ENCODE measurements around the gene KRTAP10-9.
"Not testable (repeated sequence)": the region's sequence is repeated elsewhere in the genome, so short reads cannot be mapped to it uniquely, and the experiment has no call there.

KRTAP10-9 gene

DNA sequence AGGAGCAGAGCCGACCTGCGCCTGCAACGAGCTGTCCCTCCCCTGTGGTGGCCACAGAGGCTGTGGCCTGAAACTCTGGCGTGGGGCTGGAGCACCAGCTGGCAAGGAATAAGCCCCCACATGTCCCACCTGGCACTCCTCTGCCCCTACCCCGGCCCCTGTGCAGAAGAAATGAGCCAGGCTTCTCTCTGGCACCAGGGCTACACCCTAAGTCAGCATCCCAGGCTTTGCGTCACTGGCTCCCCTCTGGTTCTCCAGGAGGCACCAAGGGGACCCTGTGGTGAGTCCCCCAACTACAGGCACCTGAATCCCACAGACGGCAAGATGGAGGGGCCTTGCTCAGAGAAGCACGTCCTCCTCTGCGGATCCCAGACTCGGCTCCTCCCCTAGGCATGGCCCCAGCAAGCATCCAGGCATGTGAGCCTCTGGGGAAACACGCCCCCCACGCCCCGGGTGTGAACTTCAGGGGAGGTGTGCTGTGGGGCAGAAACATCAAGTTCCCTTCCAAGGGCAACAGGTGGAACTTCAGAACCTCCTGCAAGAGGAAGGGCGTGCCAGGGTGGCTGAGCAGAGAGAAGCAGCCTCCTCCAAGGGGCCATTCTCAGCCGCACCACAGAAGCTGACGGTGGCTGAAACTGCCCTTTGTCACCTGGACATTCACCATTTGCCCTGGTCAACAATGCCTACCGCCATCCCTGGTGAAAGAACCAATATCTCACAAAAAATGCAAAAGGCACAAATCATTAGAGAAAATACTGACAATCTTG is 23.6 kb upstream of the KRTAP10-9 start:
- DNase-seq = no peak
- no peak for TF ChIP-seq GATA1 (IDR thresholded peaks at IDR 0.05; ENCODE audit: low read depth, low read length)
- TF ChIP-seq POLR2A (IDR thresholded peaks at IDR 0.05; ENCODE audit: low read length) = no peak

DNA sequence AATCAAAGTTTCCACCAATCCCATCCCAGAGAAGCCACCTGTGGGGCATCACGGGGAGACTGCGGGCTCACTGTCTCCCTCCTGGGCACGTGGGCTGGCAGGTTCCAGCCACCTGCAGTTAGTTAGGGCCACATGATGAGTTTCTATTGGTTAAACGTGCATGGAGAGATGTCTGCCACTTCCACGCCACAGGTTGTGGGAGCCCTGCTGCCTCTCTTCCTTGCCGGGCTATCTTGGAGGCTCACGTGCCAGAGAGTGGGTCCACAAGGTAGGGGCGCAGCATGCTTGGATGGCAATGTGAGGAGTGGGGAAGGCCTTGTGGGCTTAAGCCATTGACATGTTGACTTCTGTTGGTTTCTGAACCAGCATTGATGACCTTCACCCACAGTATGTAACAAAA is 23.0 kb upstream of the KRTAP10-9 start:
- no peak for DNase-seq
- no peak for TF ChIP-seq POLR2A (IDR thresholded peaks at IDR 0.05; ENCODE audit: low read length)
- no peak for TF ChIP-seq GATA1 (IDR thresholded peaks at IDR 0.05; ENCODE audit: low read depth, low read length)

DNA sequence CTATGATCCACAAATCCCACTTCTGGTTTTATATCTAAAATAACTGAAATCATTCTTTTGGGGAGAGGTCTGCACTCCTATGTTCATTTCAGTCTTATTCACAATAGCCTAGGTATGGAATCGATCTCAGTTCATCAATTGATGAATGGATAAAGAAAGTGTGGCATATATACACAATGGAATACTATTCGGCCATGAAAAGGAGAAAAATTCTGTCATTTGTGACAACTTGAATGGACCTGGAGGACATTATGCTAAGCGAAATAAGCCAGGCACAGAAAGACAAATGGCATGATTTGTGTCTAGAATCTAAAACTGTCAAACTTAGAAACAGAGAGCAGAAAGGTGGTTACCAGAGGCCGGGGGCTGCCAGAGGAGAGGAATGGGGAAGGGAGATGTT is 20.4 kb upstream of the KRTAP10-9 start:
- TF ChIP-seq GATA1 (IDR thresholded peaks at IDR 0.05; ENCODE audit: low read depth, low read length) (no peak), POLR2A (IDR thresholded peaks at IDR 0.05; ENCODE audit: low read length) (no peak)
- no peak for DNase-seq

DNA sequence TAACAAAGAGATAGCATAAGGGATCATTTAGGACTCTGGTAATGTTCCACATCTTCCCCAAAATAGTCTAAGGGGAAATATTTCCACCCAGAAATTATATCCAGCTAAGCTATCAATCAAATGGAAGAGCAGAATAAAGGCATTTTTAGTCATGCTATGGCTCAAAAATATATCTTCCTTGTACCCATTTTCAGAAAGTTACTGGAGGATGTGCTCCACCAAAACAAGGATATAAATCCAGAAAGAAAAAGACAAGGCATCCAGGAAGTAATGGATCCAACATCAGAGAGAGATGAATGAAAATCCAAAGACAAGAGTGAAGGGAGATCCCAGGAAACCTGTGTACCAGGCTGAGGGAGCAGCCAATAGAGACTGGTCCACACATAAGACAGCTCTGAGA is 17.7 kb upstream of the KRTAP10-9 start:
- no peak for TF ChIP-seq POLR2A (IDR thresholded peaks at IDR 0.05; ENCODE audit: low read length)
- TF ChIP-seq GATA1 (IDR thresholded peaks at IDR 0.05; ENCODE audit: low read depth, low read length) = no peak

DNA sequence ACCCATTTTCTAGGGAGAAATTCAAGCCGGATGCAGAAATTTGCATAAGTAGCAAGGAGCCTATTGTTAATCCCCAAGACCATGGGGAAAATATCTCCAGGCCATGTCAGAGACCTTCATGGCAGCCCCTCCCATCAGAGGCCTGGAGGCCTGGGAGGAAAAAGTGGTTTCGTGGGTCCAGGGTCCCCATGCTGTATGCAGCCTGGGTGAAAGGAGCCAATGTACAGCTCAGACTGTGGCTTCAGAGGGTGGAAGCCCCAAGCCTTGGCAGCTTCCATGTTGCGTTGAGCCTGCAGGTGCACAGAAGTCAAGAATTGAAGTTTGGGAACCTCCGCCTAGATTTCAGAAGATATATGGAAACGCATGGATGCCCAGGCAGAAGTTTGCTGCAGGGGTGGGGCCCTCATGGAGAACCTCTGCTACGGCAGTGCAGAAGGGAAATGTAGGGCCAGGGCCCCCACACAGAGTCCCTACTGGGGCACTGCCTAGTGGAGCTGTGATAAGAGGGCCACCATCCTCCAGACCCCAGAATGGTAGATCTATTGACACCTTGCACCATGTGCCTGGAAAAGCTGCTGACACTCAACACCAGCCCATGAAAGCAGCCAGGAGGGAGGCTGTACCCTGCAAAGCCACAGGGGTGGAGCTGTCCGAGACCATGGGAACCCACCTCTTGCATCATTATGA is 16.6 kb upstream of the KRTAP10-9 start:
- not testable (repeated sequence) for DNase-seq

More for the DNA sequence above, 17.7 kb upstream of the KRTAP10-9 start:
- DNase-seq = no peak

DNA sequence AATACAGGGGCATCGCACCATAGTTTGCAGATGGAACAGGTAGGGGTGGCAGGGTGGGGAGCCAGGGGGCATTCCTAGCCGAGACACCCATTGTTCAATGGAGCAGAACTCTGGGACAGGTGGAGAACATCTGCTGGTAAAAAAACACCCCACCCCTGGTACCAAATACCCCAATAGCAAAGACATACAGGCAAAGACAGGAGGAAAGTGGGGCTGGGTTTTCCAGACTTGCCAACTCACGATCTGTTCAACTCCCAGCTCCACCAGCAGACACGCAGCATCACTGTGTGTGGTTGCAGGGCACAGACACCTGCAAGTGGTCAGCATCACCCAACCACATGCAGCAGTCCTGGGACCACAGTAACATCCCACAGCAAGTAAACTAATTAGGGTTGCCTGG is 15.3 kb upstream of the KRTAP10-9 start:
- DNase-seq = no peak
- TF ChIP-seq GATA1 (IDR thresholded peaks at IDR 0.05; ENCODE audit: low read depth, low read length) = no peak
- no peak for TF ChIP-seq POLR2A (IDR thresholded peaks at IDR 0.05; ENCODE audit: low read length)

DNA sequence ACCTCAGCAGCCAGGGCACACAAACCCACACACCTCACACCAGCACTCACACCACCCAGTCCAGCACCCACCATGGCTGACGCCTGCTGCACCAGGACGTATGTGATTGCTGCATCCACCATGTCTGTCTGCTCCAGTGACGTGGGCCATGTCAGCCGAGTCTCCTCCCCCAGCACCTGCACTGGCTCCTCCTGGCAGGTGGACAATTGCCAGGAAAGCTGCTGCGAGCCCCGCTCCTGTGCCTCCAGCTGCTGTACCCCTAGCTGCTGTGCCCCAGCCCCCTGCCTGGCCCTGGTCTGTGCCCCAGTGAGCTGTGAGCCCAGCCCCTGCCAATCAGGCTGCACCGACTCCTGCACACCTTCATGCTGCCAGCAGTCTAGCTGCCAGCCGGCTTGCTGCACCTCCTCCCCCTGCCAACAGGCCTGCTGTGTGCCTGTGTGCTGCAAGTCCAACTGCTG is 14.8 kb upstream of the KRTAP10-9 start, which contains the start of gene KRTAP10-8:
KRTAP10-8 (plus strand) TSS at position 51 of the 458 bp plus-strand sequence; CDS start at position 73, 22 bp downstream.
- DNase-seq = no peak
- no peak for TF ChIP-seq POLR2A (IDR thresholded peaks at IDR 0.05; ENCODE audit: low read length)
- TF ChIP-seq GATA1 (IDR thresholded peaks at IDR 0.05; ENCODE audit: low read depth, low read length) = no peak

DNA sequence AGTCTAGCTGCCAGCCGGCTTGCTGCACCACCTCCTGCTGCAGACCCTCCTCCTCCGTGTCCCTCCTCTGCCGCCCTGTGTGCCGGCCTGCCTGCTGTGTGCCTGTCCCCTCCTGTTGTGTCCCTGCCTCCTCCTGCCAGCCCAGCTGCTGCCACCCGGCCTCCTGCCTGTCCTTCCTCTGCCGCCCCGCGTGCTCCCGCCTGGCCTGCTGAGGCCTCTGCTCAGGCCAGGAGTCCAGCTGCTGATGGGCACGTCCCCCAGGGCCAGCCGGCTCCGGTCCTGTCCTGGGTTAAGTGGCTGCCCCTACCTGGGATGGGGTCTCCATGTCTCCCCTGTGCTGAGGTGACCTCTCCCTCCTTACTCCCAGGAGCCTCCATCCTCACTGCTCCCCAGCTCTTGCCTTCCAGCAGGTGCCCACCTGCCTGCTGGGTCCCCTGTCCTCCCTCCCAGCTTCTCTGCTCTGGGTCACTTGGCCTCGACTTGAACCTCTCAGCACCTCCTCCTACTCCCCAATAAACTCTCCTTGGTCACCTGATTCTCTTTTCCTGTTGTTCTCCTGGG is 14.1 kb upstream of the KRTAP10-9 start:
- DNase-seq = no peak

DNA sequence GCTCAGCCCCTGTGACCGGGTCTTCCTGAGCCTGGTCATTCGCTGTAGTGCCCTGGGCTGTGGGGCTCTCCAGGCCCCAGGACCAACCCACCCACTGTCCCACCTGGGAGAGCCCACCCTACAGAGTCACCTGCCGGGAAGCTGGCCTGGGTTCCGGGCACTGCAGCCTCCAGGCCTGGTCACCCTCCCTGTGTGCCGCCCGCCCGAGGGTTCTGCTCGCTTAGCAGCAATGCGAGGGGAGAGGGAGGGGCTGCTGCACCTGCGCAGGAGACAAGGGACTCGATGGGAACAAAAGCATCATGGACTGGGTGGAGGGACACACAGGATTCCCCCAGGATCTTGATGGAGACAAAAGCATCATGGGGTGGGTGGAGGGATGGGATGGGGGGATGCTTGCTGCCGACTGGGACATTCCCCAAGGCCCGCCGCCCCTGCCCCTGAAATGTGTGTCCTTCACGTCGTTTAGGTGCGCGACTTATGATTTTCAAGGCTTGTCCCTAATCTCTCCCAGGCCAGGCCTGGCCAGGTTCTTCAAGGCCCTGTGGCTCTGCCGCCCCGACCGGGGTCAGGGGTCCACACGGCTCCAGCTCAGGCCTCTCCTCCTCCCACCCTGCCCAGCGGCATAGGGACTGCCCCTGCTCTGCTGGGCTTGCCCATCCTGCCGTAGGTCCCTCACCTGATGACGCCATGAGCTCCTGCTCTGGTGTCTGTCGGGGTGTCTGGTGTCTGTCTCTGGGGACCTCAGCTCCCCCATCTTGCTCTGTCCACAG is 13.3 kb upstream of the KRTAP10-9 start:
- DNase-seq = no peak
- TF ChIP-seq GATA1 (IDR thresholded peaks at IDR 0.05; ENCODE audit: low read depth, low read length) (no peak), POLR2A (IDR thresholded peaks at IDR 0.05; ENCODE audit: low read length) (no peak)

More for the DNA sequence above, 14.1 kb upstream of the KRTAP10-9 start:
- TF ChIP-seq POLR2A (IDR thresholded peaks at IDR 0.05; ENCODE audit: low read length) (no peak), GATA1 (IDR thresholded peaks at IDR 0.05; ENCODE audit: low read depth, low read length) (no peak)

DNA sequence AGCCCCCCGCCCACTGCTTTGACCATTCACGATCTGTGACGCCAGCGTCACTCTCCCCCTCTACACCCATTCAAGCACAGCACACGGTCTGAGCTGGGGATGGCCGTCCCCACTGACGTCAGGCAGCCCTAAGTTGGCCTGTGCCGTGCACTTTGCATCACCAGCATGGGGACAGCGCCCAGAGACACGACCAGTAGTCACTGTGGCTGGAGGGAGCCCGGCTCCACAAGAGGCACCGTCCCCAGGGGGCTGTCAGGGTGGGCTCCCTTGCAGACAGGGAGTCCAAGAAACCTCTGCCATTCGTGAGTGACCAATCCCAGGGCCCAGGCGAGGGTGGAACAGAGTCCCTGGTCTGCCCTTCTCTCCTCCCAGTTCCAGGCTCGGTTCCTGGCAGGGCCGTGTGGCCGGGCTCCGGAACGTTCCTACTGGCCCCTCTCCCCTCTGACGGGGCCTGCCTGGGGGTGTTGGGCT is 12.7 kb upstream of the KRTAP10-9 start:
- TF ChIP-seq GATA1 (IDR thresholded peaks at IDR 0.05; ENCODE audit: low read depth, low read length) (no peak), POLR2A (IDR thresholded peaks at IDR 0.05; ENCODE audit: low read length) (no peak)
- DNase-seq = no peak

DNA sequence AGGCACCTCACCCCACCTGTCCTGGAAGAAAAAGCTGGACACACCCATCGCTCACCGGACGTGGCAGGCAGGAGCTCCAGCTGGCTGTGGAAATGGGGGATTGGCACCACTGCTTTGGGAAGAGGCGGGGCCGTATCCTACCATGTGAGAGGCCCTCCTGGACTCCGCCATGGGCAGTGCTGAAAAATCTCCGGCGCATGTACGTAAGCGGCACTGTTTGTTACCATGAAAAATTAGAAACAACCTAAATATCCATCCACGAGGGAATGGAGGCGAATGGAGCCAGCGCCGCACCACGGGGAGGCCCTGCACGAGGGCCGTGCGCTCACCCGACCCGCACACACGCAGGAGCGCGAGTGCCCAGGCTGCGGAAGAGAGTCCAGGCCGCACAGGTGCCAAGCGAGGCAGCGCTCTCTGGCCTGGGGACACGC is 11.9 kb upstream of the KRTAP10-9 start:
- TF ChIP-seq POLR2A (IDR thresholded peaks at IDR 0.05; ENCODE audit: low read length) = no peak
- no peak for TF ChIP-seq GATA1 (IDR thresholded peaks at IDR 0.05; ENCODE audit: low read depth, low read length)
- DNase-seq = no peak

DNA sequence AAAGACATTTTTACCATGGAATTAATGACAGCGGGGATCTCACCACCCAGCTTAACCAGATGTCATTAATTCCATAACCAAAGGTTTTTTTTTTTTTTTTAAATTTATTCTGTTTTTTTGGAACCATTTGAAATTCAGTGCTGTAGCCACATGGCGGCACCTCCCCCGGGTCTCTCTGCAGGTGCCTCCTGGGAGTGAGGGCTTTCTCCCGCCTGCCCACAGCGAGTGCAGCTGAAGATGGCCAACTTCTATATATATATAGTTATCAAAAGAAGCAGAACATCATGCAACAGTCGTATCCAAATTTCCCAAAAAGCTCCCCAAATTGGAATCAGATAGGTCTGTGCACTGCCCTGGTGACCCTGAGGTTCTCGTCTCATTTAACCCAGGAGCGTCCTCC is 11.4 kb upstream of the KRTAP10-9 start:
- no peak for DNase-seq

DNA sequence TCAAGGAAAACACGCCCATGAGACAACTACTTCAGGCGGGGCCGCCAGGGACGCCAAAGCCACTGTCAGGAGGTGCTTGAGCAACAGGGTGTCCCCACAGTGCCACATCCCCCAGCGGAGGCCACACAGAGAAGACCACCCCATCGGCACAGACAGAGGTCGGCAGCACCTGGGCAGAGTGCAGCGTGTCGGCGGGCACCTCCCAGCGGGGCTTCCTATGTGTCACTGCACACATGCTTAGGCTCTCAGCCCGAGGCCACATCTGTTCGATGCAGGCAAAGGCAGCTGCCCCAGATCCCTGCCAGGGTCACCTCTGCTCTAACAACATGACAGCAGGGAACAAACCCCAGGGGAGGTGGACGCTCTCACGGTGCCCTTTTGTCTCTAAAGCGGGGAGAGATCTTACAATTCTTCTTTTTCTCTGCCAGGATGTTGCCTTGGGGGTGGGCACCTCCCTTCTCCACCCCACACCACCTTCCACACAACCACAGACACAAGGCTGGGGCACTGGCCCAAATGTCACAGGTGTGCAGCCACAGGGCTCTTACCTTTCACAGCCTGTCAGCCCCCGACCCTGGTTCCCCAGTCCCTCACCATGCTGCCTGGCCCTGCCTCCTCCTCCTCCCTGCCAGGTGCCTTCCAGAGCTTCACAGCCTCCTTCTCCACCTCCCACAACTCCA is 10.8 kb upstream of the KRTAP10-9 start:
- DNase-seq = no peak
- TF ChIP-seq POLR2A (IDR thresholded peaks at IDR 0.05; ENCODE audit: low read length) = no peak
- TF ChIP-seq GATA1 (IDR thresholded peaks at IDR 0.05; ENCODE audit: low read depth, low read length) = no peak

More for the DNA sequence above, 11.4 kb upstream of the KRTAP10-9 start:
- no peak for TF ChIP-seq POLR2A (IDR thresholded peaks at IDR 0.05; ENCODE audit: low read length)
- no peak for TF ChIP-seq GATA1 (IDR thresholded peaks at IDR 0.05; ENCODE audit: low read depth, low read length)
